Measurements from ENCODE around the gene PPFIA3.

The PPFIA3 gene

DNA sequence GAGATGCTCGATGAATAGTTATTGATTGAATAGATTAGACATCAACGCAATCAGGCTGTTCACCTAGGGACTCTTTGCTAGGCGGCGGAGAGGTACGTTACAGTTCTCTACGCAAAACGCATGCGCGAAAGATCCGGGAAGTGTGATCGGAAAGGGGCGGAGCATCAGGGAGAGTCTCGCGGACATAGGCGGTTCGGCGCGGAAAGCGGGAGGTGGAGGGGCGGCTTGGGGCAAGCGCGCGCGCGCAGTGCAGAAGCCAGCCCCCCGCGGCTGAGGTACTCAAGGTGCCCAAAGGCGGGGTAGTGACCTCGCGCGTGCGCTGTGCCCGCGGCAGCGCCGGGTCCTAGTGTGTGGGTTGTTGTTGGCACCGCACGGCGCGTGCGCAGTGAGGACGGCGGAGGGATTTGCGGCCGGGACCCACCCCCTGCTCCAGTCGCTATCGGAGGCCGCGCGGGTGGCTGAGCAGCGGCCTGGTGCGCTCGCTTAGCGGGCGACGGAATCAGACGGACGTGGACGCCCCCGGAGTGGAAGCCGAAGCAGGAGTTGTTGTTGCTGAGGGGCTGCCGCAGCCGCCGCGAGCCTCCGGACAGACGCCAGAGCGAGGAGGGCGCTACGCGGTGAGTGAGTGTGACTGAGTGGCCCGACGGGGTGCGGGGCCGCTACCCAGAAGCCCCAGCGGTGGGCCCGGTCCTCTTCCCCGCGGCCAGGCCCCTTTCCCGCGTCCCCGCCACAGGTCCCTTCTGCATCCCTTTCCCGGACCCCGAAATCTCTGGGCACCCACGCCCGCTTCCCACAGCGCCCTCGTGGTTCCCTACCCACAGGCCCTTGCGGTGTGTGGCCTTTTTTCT is 34.1 kb upstream of the PPFIA3 start, which contains the start of gene SNRNP70:
SNRNP70 (plus strand) TSS at position 432 of the 848 bp plus-strand sequence. CDS start 964 bp downstream, outside the sequence.
- H3K36me3 ChIP-seq (ENCODE audit: control insufficient read depth, insufficient read depth, low read length): no peaks in the 10 kb centered on the region
- H3K4me1 ChIP-seq: peaks cover 11% of the 10 kb centered on the region
- no peaks in the 10 kb centered on the region for H3K9me3 ChIP-seq (ENCODE audit: control insufficient read depth, low read length)
- peak within 1 kb of the TSS; percentile 100 for H2AFZ ChIP-seq
- H3K4me3 ChIP-seq (ENCODE audit: low read depth, low read length): peak within 1 kb of the TSS; percentile 81
- H3K4me2 ChIP-seq (ENCODE audit: low read length): peak within 1 kb of the TSS; percentile 90
- peak within 1 kb of the TSS; percentile 88 for H3K27ac ChIP-seq
- peaks cover 38% of the 10 kb centered on the region for H3K79me2 ChIP-seq
- H3K9ac ChIP-seq: peak within 1 kb of the TSS; percentile 49
- TF ChIP-seq, protein P1, sequence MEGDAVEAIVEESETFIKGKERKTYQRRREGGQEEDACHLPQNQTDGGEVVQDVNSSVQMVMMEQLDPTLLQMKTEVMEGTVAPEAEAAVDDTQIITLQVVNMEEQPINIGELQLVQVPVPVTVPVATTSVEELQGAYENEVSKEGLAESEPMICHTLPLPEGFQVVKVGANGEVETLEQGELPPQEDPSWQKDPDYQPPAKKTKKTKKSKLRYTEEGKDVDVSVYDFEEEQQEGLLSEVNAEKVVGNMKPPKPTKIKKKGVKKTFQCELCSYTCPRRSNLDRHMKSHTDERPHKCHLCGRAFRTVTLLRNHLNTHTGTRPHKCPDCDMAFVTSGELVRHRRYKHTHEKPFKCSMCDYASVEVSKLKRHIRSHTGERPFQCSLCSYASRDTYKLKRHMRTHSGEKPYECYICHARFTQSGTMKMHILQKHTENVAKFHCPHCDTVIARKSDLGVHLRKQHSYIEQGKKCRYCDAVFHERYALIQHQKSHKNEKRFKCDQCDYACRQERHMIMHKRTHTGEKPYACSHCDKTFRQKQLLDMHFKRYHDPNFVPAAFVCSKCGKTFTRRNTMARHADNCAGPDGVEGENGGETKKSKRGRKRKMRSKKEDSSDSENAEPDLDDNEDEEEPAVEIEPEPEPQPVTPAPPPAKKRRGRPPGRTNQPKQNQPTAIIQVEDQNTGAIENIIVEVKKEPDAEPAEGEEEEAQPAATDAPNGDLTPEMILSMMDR (IDR thresholded peaks at IDR 0.05): no peak
- no peaks in the 10 kb centered on the region for H3K27me3 ChIP-seq (ENCODE audit: control insufficient read depth, insufficient read depth, low read length)

DNA sequence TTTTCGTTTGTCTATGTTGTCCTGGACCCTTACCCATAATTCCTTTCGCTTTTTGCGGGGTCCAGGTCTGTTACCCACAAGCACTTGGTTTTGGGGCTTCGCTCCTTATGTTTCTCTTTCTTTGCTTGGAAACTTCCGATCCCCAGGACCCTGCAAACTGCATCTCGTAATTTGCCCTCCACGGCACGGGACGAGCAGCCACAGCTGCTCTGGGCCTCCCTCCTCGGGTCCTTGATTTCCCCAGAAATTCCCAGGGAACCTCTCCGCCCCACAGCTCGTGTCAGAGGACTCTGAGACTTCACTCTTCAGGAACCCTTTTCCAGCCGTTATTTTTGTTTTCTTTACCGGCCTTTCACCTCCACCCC is 33.5 kb upstream of the PPFIA3 start:
- Histone ChIP-seq H3K9ac (peak overlapping the region; percentile 49), H3K4me2 (ENCODE audit: low read length) (peak overlapping the region; percentile 90), H3K36me3 (ENCODE audit: control insufficient read depth, insufficient read depth, low read length) (no peaks in the 10 kb centered on the region), H3K27ac (peak overlapping the region; percentile 88), H3K9me3 (ENCODE audit: control insufficient read depth, low read length) (no peaks in the 10 kb centered on the region), H3K4me1 (peaks cover 11% of the 10 kb centered on the region), H3K27me3 (ENCODE audit: control insufficient read depth, insufficient read depth, low read length) (no peaks in the 10 kb centered on the region), H2AFZ (peak overlapping the region; percentile 100), H3K79me2 (peaks cover 43% of the 10 kb centered on the region), H3K4me3 (ENCODE audit: low read depth, low read length) (peak overlapping the region; percentile 81)
- TF ChIP-seq, protein P1 (IDR thresholded peaks at IDR 0.05): no peak

DNA sequence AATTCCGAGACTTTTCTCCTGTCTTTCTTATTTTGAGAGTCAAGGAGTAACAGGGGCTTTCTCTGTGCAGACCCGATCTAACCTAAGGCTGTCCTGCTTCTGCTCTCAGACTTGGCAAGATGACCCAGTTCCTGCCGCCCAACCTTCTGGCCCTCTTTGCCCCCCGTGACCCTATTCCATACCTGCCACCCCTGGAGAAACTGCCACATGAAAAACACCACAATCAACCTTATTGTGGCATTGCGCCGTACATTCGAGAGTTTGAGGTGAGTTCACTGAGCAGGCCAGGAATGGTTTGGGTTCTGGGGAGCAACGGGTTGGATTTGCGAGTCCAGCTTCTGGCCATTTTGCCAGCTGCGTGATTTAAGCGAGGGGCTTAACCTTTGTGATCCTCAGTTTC is 33.0 kb upstream of the PPFIA3 start:
- H3K27me3 ChIP-seq (ENCODE audit: control insufficient read depth, insufficient read depth, low read length): no peaks in the 10 kb centered on the region
- TF ChIP-seq, protein P1 (IDR thresholded peaks at IDR 0.05): no peak
- peaks cover 44% of the 10 kb centered on the region for H3K79me2 ChIP-seq
- H3K4me1 ChIP-seq: peaks cover 11% of the 10 kb centered on the region
- peak overlapping the region; percentile 81 for H3K4me3 ChIP-seq (ENCODE audit: low read depth, low read length)
- H3K9ac ChIP-seq: peak overlapping the region; percentile 49
- no peaks in the 10 kb centered on the region for H3K9me3 ChIP-seq (ENCODE audit: control insufficient read depth, low read length)
- no peak overlapping the region for H3K27ac ChIP-seq
- H2AFZ ChIP-seq: no peak overlapping the region
- no peaks in the 10 kb centered on the region for H3K36me3 ChIP-seq (ENCODE audit: control insufficient read depth, insufficient read depth, low read length)
- peak overlapping the region; percentile 90 for H3K4me2 ChIP-seq (ENCODE audit: low read length)

DNA sequence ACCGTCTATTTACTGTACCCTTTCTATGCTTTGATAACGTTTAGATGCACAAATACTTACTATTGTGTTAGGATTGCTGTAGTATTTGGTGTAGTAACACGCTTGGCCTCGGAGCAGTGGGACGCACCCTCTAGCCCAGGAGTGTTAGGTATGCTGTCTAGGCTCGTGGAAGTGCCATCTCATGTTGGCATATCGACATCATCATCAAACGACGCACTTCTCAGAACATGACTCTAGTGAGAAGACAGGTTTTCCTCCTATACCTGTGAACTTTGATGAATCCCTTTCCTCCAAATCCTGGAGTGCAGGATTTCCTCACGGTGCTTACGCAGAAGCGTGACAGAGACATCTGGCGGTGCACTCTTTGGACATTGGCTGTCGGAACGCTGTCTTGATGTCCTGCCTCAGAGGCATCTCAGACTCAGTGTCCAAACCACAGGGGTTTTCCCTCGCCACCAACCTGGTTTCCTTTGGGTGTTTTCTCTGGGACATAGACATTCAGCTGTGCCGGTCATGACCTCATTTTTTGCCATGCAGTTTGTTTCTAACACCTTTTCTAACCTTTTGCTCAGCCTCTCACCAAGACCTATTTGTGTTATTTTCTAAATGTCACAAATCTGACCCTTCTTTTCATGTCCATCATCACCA is 27.8 kb upstream of the PPFIA3 start:
- H3K9ac ChIP-seq: no peak overlapping the region
- no peak overlapping the region for H2AFZ ChIP-seq
- H3K9me3 ChIP-seq (ENCODE audit: control insufficient read depth, low read length): no peaks in the 10 kb centered on the region
- no peaks in the 10 kb centered on the region for H3K36me3 ChIP-seq (ENCODE audit: control insufficient read depth, insufficient read depth, low read length)
- H3K27me3 ChIP-seq (ENCODE audit: control insufficient read depth, insufficient read depth, low read length): no peaks in the 10 kb centered on the region
- no peak overlapping the region for H3K4me3 ChIP-seq (ENCODE audit: low read depth, low read length)
- H3K27ac ChIP-seq: no peak overlapping the region
- H3K4me1 ChIP-seq: peaks cover 6% of the 10 kb centered on the region
- no peak overlapping the region for H3K4me2 ChIP-seq (ENCODE audit: low read length)
- H3K79me2 ChIP-seq: peaks cover 46% of the 10 kb centered on the region
- TF ChIP-seq, protein P1 (IDR thresholded peaks at IDR 0.05): no peak
